Amygdala (tissue), 56 donors: ENCODE measurements around the gene PDSS2.
A peak's percentile ranks its signal among the peaks of the same experiment; 100 is the strongest.

Source experiments
- DNase-seq, 56 donors: peaks; one replicate each; lab custom pipeline; 2025; lab: John Stamatoyannopoulos, UW

Gene PDSS2, protein sequence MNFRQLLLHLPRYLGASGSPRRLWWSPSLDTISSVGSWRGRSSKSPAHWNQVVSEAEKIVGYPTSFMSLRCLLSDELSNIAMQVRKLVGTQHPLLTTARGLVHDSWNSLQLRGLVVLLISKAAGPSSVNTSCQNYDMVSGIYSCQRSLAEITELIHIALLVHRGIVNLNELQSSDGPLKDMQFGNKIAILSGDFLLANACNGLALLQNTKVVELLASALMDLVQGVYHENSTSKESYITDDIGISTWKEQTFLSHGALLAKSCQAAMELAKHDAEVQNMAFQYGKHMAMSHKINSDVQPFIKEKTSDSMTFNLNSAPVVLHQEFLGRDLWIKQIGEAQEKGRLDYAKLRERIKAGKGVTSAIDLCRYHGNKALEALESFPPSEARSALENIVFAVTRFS

DNA sequence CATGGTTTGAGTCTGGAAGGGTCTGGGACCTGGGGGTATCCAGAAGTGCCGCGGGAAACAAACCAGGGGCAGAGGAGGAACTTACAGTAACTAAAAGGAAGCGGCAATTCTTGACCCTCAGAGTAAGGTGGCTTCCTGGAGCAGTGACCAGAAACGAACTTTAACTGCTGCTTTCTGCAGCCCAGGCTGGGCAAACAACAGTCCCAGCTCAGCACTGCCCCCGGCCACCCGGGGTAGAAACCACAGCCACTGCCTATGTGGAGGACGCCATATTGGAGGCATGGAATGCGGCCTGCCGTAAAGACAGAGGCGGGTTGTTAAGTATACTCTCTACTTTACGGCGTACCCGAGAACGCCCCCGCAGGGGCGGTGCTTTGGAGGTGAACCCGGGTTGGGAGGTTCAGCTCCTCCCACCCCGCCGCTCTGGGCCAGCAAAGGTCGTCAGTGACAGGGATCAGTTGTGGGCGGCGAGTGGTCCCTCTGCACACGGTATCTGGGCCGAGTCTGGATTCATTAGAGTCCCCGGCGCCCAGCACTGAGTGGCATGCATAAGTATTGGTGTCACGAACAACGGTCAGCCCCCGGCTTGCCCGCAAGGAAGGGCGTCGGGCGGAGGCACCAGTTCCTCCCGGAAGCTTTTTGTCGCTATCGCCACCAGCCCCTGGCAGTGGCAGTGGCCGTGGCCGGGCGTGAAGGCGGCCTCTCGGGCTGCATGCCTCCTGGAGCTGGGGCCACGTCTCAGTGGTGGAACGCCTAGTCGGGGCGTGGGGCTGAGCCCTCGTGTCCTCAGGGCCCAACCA, at the start of gene PDSS2:
TSS of gene PDSS2 (minus strand) at position 282 of the 800 bp plus-strand sequence. CDS start at position 3, 279 bp downstream.
- peak; percentile 43 to 99 (median 95) for DNase-seq

GRCh38 chr6:107506145-107506544, 46.8 kb upstream of the PDSS2 start:
- DNase-seq, result no peak

DNA sequence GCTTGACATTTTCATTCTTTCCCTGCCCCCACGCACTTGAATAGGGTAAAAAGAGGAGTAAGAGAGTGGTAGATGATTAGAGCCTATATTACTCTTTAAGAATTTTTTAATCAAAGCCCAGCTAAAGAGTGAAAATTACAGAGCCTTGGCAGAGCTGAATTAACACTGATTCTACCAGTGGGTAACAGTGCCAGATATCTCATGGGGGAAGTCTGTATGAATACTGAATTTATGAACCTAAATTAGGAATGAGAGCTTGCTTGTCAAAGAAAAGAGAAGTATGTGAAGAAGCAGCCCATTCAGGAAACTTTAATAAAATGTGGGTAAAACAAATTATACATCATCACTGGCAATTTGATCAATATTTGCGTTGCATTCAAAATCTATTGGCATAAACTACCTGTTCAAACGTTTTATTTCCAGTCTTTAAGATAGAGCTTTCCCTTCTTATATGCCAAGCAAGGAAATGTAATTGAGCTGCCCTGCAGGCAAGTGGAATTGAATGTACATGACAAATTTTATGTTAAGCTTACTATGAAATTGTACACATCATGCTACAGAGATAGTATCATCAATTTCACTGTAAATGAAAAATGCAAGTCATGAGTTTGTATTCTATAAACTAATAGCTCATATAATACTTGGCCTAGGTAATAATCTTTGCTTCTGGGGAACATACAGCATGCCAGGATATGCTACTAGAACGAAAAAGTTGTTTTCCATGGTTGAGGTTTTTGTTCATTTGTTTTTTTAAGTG, 45.1 kb upstream of the PDSS2 start:
- no peak for DNase-seq

GRCh38 chr6:107496892-107497684, 37.7 kb upstream of the PDSS2 start:
- DNase-seq, result no peak

GRCh38 chr6:107495971-107496370, 36.6 kb upstream of the PDSS2 start:
- no peak for DNase-seq

GRCh38 chr6:107495196-107495643, 35.9 kb upstream of the PDSS2 start:
- peak in 2 of 56 donors; percentile 3 to 49 for DNase-seq

- DNase-seq, result peak in 21 of 56 donors; percentile 1 to 69 (median 30)
Measured at GRCh38 chr6:107493158-107494057, 34.0 kb upstream of the PDSS2 start.

DNA sequence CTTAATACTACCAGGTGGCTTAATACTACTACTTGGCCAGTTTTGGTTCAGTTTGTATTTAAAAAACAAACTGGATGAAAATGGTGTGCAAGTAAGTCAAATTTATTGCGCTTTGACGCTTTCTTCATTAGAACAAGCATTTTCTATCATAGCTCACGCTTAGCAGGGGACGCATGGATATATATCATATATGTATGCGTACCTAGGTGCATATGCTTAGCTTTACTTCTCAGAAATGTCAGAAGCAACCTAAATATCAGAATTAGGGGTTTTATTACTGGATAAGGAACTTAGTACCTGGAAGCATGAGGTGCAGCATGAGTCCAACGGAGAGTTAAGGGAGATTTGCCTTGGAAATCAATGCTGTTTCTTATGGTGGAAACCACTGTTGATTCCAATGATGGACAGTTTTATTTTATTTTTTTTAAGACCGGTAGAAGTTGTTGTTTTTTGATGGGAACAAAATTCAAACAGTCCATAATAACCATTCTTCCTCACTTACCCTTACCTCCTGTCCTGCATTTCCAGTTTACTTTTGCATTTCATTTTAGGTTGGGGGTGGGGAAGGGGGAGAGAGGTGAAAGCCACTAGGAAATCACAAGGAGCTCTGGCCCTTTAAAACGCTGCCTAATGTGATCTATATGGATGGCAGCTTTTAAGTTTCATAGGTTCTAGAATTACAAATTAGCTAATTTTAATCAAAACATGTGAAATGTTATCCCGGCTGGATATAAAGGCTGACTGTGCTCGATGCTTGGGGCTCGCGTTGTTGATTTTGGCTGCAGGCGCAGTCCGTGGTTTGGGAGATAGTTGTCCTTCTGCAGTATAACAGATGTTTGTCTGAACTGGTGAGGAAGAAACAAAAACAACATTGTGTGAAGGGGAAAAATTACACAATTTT, 32.6 kb upstream of the PDSS2 start:
- peak in 32 of 56 donors; percentile 6 to 68 (median 29) for DNase-seq

GRCh38 chr6:107491138-107491609, 31.8 kb upstream of the PDSS2 start:
- DNase-seq, result peak in 35 of 56 donors; percentile 11 to 80 (median 48)

DNA sequence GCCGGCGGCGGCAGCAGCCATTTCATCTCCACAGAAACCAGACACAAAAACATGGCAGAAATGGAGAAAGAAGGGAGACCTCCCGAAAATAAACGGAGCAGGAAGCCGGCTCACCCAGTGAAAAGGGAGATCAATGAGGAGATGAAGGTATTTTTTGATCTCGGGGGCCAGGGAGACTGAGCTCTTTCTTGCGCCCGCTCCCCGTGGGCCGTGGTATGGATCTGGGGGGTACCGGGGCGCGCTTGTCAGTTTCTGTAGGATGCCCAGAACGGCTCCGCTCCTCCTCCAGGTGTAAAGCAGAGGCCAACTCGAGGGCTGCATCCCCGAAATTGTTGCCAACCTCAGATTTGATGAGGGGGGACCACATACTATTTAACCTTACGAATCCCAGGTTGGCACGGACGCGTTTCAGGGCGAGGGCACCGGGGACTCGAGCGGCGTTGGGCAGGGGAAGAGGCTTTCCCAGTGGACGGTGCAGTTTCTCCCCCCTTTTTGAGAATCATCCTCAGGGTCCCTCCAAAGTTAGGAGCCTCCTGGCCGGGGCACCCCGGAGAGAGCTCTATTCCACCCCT, 31.3 kb upstream of the PDSS2 start:
- peak in 11 of 56 donors; percentile 8 to 64 (median 41) for DNase-seq

- DNase-seq, result peak in 48 of 56 donors; percentile 14 to 83 (median 65)
Measured at GRCh38 chr6:107489636-107490565, 30.5 kb upstream of the PDSS2 start, which contains the start of gene SOBP. Gene SOBP (plus strand): TSS chr6:107490117. CDS start chr6:107490617, 500 bp downstream.

DNA sequence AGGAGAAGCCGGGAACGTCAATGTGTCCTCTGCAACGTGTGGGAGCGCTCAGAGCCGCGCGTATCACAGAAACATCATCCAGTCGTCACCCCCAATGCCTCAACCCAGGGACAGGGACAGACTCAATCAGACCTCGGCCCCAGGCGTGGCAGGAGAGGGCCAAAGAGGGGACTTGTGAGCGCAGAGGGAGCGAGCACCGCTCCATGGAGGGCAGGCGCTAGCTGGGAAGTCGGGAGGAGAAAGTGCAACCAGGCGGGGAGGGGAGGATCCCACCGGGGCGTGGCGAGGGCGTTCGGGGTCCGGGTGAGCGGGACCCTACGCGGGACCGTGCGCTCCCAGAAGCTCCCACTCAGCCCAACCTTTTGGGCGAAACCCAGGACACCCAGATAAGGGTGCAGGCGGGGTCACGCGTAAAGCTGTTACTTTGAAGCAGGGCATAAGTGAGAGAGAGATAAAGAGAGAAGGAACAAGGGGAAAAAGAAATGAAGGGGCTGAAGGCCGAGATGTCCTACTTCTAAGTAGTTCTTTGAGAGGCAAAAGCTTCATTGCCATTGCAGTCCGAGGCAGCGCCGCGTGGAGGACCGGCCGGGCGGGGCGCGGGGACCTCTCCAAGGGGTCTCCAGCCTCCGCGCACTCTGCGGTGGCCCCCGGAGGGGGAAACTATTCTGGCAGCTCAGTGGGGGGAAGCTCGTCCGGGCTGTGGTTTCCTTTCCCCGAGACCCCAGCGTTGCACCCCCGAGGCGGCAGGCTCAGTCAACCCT, 29.7 kb upstream of the PDSS2 start:
- DNase-seq, result peak in 34 of 56 donors; percentile 13 to 70 (median 39)

- DNase-seq, result peak in 2 of 56 donors; percentile 18 to 42
Measured at GRCh38 chr6:107488174-107488874, 29.0 kb upstream of the PDSS2 start.

- no peak for DNase-seq
Measured at GRCh38 chr6:107485157-107485556, 25.8 kb upstream of the PDSS2 start.
